ENCODE results near the gene TNNT3. TPM values are rescaled to one million over a fixed set of nuclear protein-coding genes. Genes with fewer than 3 reads are reported as not detected.

The TNNT3 gene
- total RNA-seq, 1 experiment from 2014 or later: not detected

GRCh38 chr11:1946812-1947484 lies 27.4 kb downstream of the TNNT3 start, which contains the start of gene MRPL23:
MRPL23 (plus strand) TSS chr11:1947332; CDS start chr11:1947363, 31 bp downstream.
- no peak for DNase-seq
- peaks cover 0 to 10% of the 10 kb centered on the region in 2 experiments; a peak in 2 of 4 replicates for H3K4me1 Mint-ChIP-seq
- Histone ChIP-seq H3K79me1 (ENCODE audit: insufficient read depth, low read depth, low read length, poor library complexity, severe bottlenecking) (no peaks in the 10 kb centered on the region), H3K14ac (ENCODE audit: insufficient read depth, low read length) (no peak within 1 kb of the TSS), H4K91ac (ENCODE audit: insufficient read length, low read depth, low read length) (no peak within 1 kb of the TSS), H3K23me2 (ENCODE audit: insufficient read length, low read depth, low read length, poor library complexity, severe bottlenecking) (no peaks in the 10 kb centered on the region), H3K4me2 (ENCODE audit: insufficient read depth, insufficient read length, low read length) (no peak within 1 kb of the TSS), H2AK5ac (ENCODE audit: insufficient read length, low read length) (no peak within 1 kb of the TSS), H2BK12ac (ENCODE audit: insufficient read length, low read depth, low read length) (no peak within 1 kb of the TSS), H3K9me3 (ENCODE audit: control insufficient read depth, low read depth, low read length) (no peaks in the 10 kb centered on the region), H3K56ac (ENCODE audit: insufficient read length, low read depth, low read length) (no peak within 1 kb of the TSS), H3K18ac (ENCODE audit: insufficient read length, low read depth, low read length) (no peak within 1 kb of the TSS), H2BK5ac (ENCODE audit: insufficient read length, low read length) (no peak within 1 kb of the TSS), H4K20me1 (ENCODE audit: control insufficient read depth, insufficient read depth, insufficient read length) (no peaks in the 10 kb centered on the region), H3K27me3 (ENCODE audit: insufficient read depth, low read length) (no peaks in the 10 kb centered on the region), H3K9ac (ENCODE audit: extremely low read depth, insufficient read length, low read length) (no peak within 1 kb of the TSS), H3K4ac (ENCODE audit: low read depth, low read length) (no peak within 1 kb of the TSS), H2AFZ (ENCODE audit: low read length) (no peak within 1 kb of the TSS), H2BK20ac (ENCODE audit: low read depth, low read length, poor library complexity, severe bottlenecking) (no peak within 1 kb of the TSS), H3K27ac (ENCODE audit: insufficient read length, low read depth, low read length) (no peak within 1 kb of the TSS), H3K4me1 (ENCODE audit: insufficient read depth, low read length) (no peaks in the 10 kb centered on the region), H2BK15ac (ENCODE audit: low read depth, low read length) (no peak within 1 kb of the TSS), H4K8ac (replicated peaks; ENCODE audit: insufficient read length, low read depth, low read length) (no peak within 1 kb of the TSS), H3K23ac (ENCODE audit: insufficient read length, low read depth, low read length) (no peak within 1 kb of the TSS), H2BK120ac (ENCODE audit: low read depth, low read length, poor library complexity, severe bottlenecking) (no peak within 1 kb of the TSS), H3K79me2 (ENCODE audit: insufficient read depth, low read length) (no peaks in the 10 kb centered on the region), H3T11ph (ENCODE audit: low read length) (no peak within 1 kb of the TSS), H4K5ac (ENCODE audit: insufficient read length, low read depth, low read length) (no peak within 1 kb of the TSS)
- TF ChIP-seq CTCF (conservative IDR thresholded peaks at IDR 0.05): no peak
- H3K4me3 Mint-ChIP-seq: no peak within 1 kb of the TSS
- WGBS (ENCODE audit: extremely low coverage, insufficient read length, low lambda C conversion rate): no CpG with 5 or more reads among the region's 85 CpGs
- H3K27me3 Mint-ChIP-seq (ENCODE audit: low read depth): peaks cover 3% of the 10 kb centered on the region; the same call in 1 of the 2 replicates
- no peaks in the 10 kb centered on the region for H3K36me3 Mint-ChIP-seq (ENCODE audit: insufficient read depth in 1 of 3, low read depth in 3 of 3)
- H3K27ac Mint-ChIP-seq: no peak within 1 kb of the TSS
- no peaks in the 10 kb centered on the region for H3K9me3 Mint-ChIP-seq
